ENCODE data around the gene RALGAPA2. TPM values are rescaled to one million over a fixed set of nuclear protein-coding genes. Genes with fewer than 3 reads are reported as not detected.

Gene RALGAPA2
- total RNA-seq, 1 experiment from 2014 or later, result 13.4 TPM

GRCh38 chr20:20736303-20736702 is 23.9 kb upstream of the RALGAPA2 start:
- ATAC-seq (no peak), DNase-seq (ENCODE audit: low read depth, low spot score) (no peak)
- intact Hi-C loops (cut with micrococcal nuclease; ENCODE audit: unreplicated experiment), result no loop called here
- Histone ChIP-seq H3K36me3 (ENCODE audit: control insufficient read depth, insufficient read depth, low read length) (no peaks in the 10 kb centered on the region), H3K9me3 (ENCODE audit: control insufficient read depth, insufficient read depth, low read depth, low read length) (no peaks in the 10 kb centered on the region), H3K4me3 (ENCODE audit: low read depth in 2 of 2, low read length in 2 of 2) (no peak overlapping the region), H3K27me3 (ENCODE audit: control insufficient read depth, insufficient read depth, low read length) (peaks cover 2% of the 10 kb centered on the region; the same call in 1 of the 2 replicates), H3K4me1 (ENCODE audit: control insufficient read depth, insufficient read depth, low read length) (no peaks in the 10 kb centered on the region), H3K27ac (ENCODE audit: low read length) (no peak overlapping the region)
- ChIA-PET CTCF (no interaction called here), POLR2A (no interaction called here)
- BruUV-seq (replicated peaks), result no TSS peak
- in situ Hi-C loops (cut with HindIII; ENCODE audit: low pct_unique_long_range_greater_than_20kb, low sequenced_read_pairs), result no loop called here
- TF ChIP-seq CTCF (IDR thresholded peaks at IDR 0.05) (no peak), POLR2AphosphoS5 (IDR thresholded peaks at IDR 0.05; ENCODE audit: low read depth, low read length) (no peak), SIN3A (IDR thresholded peaks at IDR 0.05; ENCODE audit: borderline replicate concordance, insufficient read depth, low read depth, low read length) (no peak), REST (IDR thresholded peaks at IDR 0.05; ENCODE audit: insufficient read depth in 1 of 2, low read depth in 2 of 2, low read length in 1 of 2) (no peak), TCF7L2 (IDR thresholded peaks at IDR 0.05; ENCODE audit: low read depth, low read length) (no peak)

- CTCF ChIA-PET, result no interaction called here
- peaks cover 2% of the 10 kb centered on the region; the same call in 1 of the 2 replicates for H3K27me3 ChIP-seq (ENCODE audit: control insufficient read depth, insufficient read depth, low read length)
- BruUV-seq (replicated peaks), result no TSS peak
Measured at GRCh38 chr20:20734475-20734948, 22.1 kb upstream of the RALGAPA2 start.

More at GRCh38 chr20:20734475-20734948, 22.1 kb upstream of the RALGAPA2 start:
- no peaks in the 10 kb centered on the region for H3K9me3 ChIP-seq (ENCODE audit: control insufficient read depth, insufficient read depth, low read depth, low read length)
- POLR2A ChIA-PET, result no interaction called here
- no peak for TF ChIP-seq TCF7L2 (IDR thresholded peaks at IDR 0.05; ENCODE audit: low read depth, low read length)
- no peak for TF ChIP-seq POLR2AphosphoS5 (IDR thresholded peaks at IDR 0.05; ENCODE audit: low read depth, low read length)
- TF ChIP-seq REST (IDR thresholded peaks at IDR 0.05; ENCODE audit: insufficient read depth in 1 of 2, low read depth in 2 of 2, low read length in 1 of 2), result no peak
- no peak for TF ChIP-seq SIN3A (IDR thresholded peaks at IDR 0.05; ENCODE audit: borderline replicate concordance, insufficient read depth, low read depth, low read length)
- TF ChIP-seq CTCF (IDR thresholded peaks at IDR 0.05), result no peak
- H3K36me3 ChIP-seq (ENCODE audit: control insufficient read depth, insufficient read depth, low read length), result no peaks in the 10 kb centered on the region
- no peak overlapping the region for H3K4me3 ChIP-seq (ENCODE audit: low read depth in 2 of 2, low read length in 2 of 2)
- H3K4me1 ChIP-seq (ENCODE audit: control insufficient read depth, insufficient read depth, low read length), result no peaks in the 10 kb centered on the region
- ATAC-seq (no peak), DNase-seq (ENCODE audit: low read depth, low spot score) (no peak)
- no peak overlapping the region for H3K27ac ChIP-seq (ENCODE audit: low read length)
- in situ Hi-C loops (cut with HindIII; ENCODE audit: low pct_unique_long_range_greater_than_20kb, low sequenced_read_pairs), result no loop called here
- intact Hi-C loops (cut with micrococcal nuclease; ENCODE audit: unreplicated experiment), result no loop called here

All from Panc1 (cell line).